GM23248 (cell line): Measurements from ENCODE around the gene GOLGA3. TPM values are rescaled to one million over a fixed set of nuclear protein-coding genes. Genes with fewer than 3 reads are reported as not detected.

ENCODE experiments used
- DNase-seq: peaks from one replicate; pipeline ENCODE4 v3.0.0-alpha.2; 2015
- H2AFZ ChIP-seq: fragments of 200-600 bp; sonication (generic); 2 replicates; pipeline ENCODE4 v1.6.1; 2016; ENCODE audit warnings: antibody characterized with exemption
- H3F3A ChIP-seq: fragments of 200-600 bp; sonication (generic); 2 replicates; pipeline ENCODE4 v1.6.1; 2016; ENCODE audit warnings: mild to moderate bottlenecking, antibody characterized with exemption, mixed run types; ENCODE audit not compliant: insufficient read depth
- H3K27ac ChIP-seq: fragments of 200-600 bp; sonication (generic); 2 replicates; pipeline ENCODE4 v1.5.1; 2016; ENCODE audit warnings: mild to moderate bottlenecking
- H3K27me3 ChIP-seq: fragments of 200-600 bp; sonication (generic); replicated peaks from 2 replicates; pipeline ENCODE4 v1.6.1; 2016; ENCODE audit warnings: mild to moderate bottlenecking; ENCODE audit not compliant: insufficient read depth
- H3K36me3 ChIP-seq: fragments of 200-600 bp; sonication (generic); 2 replicates; pipeline ENCODE4 v1.6.1; 2016; ENCODE audit warnings: low read depth, mild to moderate bottlenecking
- H3K4me1 ChIP-seq: fragments of 200-600 bp; sonication (generic); 2 replicates; pipeline ENCODE4 v1.6.1; 2016; ENCODE audit warnings: mild to moderate bottlenecking; ENCODE audit not compliant: insufficient read depth
- H3K4me2 ChIP-seq: fragments of 200-600 bp; sonication (generic); one replicate; pipeline ENCODE4 v1.6.1; 2016; ENCODE audit warnings: mild to moderate bottlenecking; ENCODE audit not compliant: unreplicated experiment
- H3K4me3 ChIP-seq: fragments of 200-600 bp; sonication (generic); 2 replicates; pipeline ENCODE4 v1.5.1; 2016; ENCODE audit warnings: mild to moderate bottlenecking
- H3K79me2 ChIP-seq: fragments of 200-600 bp; sonication (generic); 2 replicates; pipeline ENCODE4 v1.6.1; 2016; ENCODE audit warnings: mild to moderate bottlenecking; ENCODE audit not compliant: insufficient read depth
- H3K9ac ChIP-seq: fragments of 200-600 bp; sonication (generic); 2 replicates; pipeline ENCODE4 v1.6.1; 2016; ENCODE audit warnings: mild to moderate bottlenecking
- H3K9me2 ChIP-seq: fragments of 200-600 bp; sonication (generic); 2 replicates; pipeline ENCODE4 v1.6.1; 2016; ENCODE audit warnings: mixed run types, mild to moderate bottlenecking, moderate library complexity; ENCODE audit not compliant: insufficient read depth
- H3K9me3 ChIP-seq: fragments of 200-600 bp; sonication (generic); one replicate; pipeline ENCODE4 v1.6.1; 2017; ENCODE audit warnings: low read depth
- H4K20me1 ChIP-seq: fragments of 200-600 bp; sonication (generic); 2 replicates; pipeline ENCODE4 v1.6.0; 2016; ENCODE audit not compliant: insufficient read depth
- EZH2 ChIP-seq: fragments of 200-600 bp; sonication (generic); IDR thresholded peaks from 2 replicates; pipeline ENCODE4 v1.6.1; 2018; ENCODE audit warnings: antibody characterized with exemption, mild to moderate bottlenecking; ENCODE audit not compliant: insufficient read depth, poor library complexity, severe bottlenecking
- EZH2phosphoT487 ChIP-seq: fragments of 200-600 bp; sonication (generic); IDR thresholded peaks from 2 replicates; pipeline ENCODE4 v1.6.1; 2018; ENCODE audit warnings: antibody characterized with exemption, moderate library complexity, mild to moderate bottlenecking, low read depth; ENCODE audit not compliant: insufficient read depth
- WGBS, 2 experiments: methylation state at CpG; one replicate each; pipeline ENCODE4 v1.1.6; 2015 to 2017; ENCODE audit warnings: low lambda C conversion rate in 2 of 2, low coverage in 1 of 2; ENCODE audit errors: missing lambda C conversion rate in 2 of 2; 5-methylcytosine and 5-hydroxymethylcytosine counted together
- in situ Hi-C: fragments of 300-500 bp; cut with MboI; formaldehyde crosslinking; loops from 2 replicates; pipeline ENCODE4 v1.15.0; 2020
- polyA plus RNA-seq: library from polyadenylated mRNA; unstranded; fragments of >200 nt; fragmentation: Nextera tagmentation; extraction: Ambion mirVana; gene quantifications from 2 replicates; pipeline ENCODE4 v1.2.1, GENCODE V29; 2016
- total RNA-seq: library from RNA; depleted of rRNA; stranded (reverse); fragments of >200 nt; shearing (Covaris generic); gene quantifications from 2 replicates; pipeline ENCODE4 v1.2.3, GENCODE V29; 2014

GOLGA3 gene
- total and polyA plus RNA-seq, 2 experiments from 2014 or later, result 38.1 to 118 TPM

DNA sequence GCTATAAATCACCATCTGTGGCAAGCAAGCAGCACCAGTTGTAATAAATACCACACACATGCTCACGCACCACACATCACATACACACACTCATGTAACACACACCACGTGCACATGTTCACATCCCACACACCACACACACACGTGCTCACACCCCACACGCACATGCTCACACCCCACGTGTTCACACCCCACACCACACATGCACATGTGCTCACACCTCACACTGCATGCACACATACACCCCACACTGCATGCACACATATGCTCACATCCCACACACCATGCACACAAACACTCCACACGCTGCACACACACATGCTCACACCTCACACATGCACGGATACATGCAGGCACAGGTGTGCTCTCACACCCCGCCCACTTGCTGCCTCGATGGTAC, 44.1 kb downstream of the GOLGA3 start:
- TF ChIP-seq EZH2 (no peak), EZH2phosphoT487 (no peak)
- 0 out of 2 replicates have a peak, but pooled peaks cover 5% of the 10 kb centered on the region for H3F3A ChIP-seq
- H3K36me3 ChIP-seq, result peaks cover 39% of the 10 kb centered on the region
- no peaks in the 10 kb centered on the region for H4K20me1 ChIP-seq
- no peak overlapping the region for H3K4me2 ChIP-seq
- no peak overlapping the region for H3K4me3 ChIP-seq
- DNase-seq, result no peak
- no peaks in the 10 kb centered on the region for H3K4me1 ChIP-seq
- no peak overlapping the region for H2AFZ ChIP-seq
- H3K27ac ChIP-seq, result no peak overlapping the region
- peaks cover 74% of the 10 kb centered on the region for H3K79me2 ChIP-seq
- in situ Hi-C loops, result no loop called here
- no peaks in the 10 kb centered on the region for H3K9me2 ChIP-seq
- no peaks in the 10 kb centered on the region for H3K27me3 ChIP-seq
- no peak overlapping the region for H3K9ac ChIP-seq
- H3K9me3 ChIP-seq, result no peaks in the 10 kb centered on the region
- 67 to 70% methylated on average over 9 of the region's 9 CpGs for WGBS, 2 experiments

DNA sequence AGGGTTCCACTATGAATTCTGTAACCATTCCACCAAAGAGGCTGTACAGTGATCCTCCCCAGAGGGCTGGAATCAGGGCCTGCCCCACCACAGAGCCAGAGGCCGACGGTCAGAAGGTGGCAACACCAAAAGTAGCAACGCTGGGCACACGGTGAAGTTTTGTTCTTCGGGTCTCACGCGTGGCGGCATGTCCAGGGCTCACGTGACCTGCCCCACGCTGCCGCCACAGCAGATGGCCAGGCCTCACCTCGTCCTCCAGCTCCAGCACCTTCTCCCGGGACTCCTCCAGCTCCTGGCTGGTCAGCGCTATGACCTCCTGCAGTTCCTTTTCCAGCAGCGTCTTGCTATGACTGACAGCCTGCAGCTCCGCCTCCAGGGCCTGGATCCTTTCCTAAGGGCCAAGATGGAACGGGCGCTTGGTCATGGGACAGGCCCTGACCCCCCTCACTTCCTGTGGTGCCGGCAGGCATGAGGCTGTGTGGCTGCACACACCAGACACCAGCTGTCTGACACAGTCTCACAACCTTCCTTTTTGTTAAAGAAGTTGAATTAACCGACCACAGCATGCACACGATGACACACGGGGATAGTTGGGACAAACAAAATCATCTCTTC, 44.6 kb downstream of the GOLGA3 start:
- H3K4me1 ChIP-seq, result no peaks in the 10 kb centered on the region
- TF ChIP-seq EZH2phosphoT487, result no peak
- no peaks in the 10 kb centered on the region for H4K20me1 ChIP-seq
- H3K27me3 ChIP-seq, result no peaks in the 10 kb centered on the region
- no peak overlapping the region for H3K4me2 ChIP-seq
- no peak overlapping the region for H2AFZ ChIP-seq
- H3F3A ChIP-seq, result 0 out of 2 replicates have a peak, but pooled peaks cover 5% of the 10 kb centered on the region
- no peak overlapping the region for H3K27ac ChIP-seq
- H3K79me2 ChIP-seq, result peaks cover 69% of the 10 kb centered on the region
- DNase-seq, result no peak
- no peaks in the 10 kb centered on the region for H3K9me3 ChIP-seq
- peaks cover 38% of the 10 kb centered on the region for H3K36me3 ChIP-seq
- 82 to 84% methylated on average over 22 of the region's 22 CpGs for WGBS, 2 experiments
- H3K4me3 ChIP-seq, result no peak overlapping the region
- no peak overlapping the region for H3K9ac ChIP-seq
- no peaks in the 10 kb centered on the region for H3K9me2 ChIP-seq
- in situ Hi-C loops, result no loop called here

DNA sequence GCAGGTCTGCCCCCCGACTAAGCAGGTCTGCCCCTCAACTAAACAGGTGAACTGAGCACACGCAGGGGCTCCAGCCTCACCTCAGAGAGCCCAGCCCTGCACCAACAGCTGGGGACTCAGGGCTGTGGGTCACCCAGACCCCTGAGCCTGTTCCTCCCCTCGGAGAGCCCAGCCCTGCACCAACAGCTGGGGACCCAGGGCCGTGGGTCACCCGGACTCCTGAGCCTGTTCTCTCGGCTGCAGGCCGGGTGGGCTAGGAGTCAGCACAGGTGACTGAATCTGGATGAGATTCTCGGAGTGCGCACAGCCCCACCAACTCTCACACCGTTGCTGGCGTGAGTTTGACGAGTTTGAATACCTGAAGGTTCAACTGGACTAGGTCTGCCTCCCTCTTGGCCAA, 46.7 kb downstream of the GOLGA3 start:
- H3K9me3 ChIP-seq, result no peaks in the 10 kb centered on the region
- H4K20me1 ChIP-seq, result no peaks in the 10 kb centered on the region
- H3K4me1 ChIP-seq, result no peaks in the 10 kb centered on the region
- TF ChIP-seq EZH2, result no peak
- no peak overlapping the region for H3K27ac ChIP-seq
- H3K36me3 ChIP-seq, result peaks cover 42% of the 10 kb centered on the region
- H3K4me2 ChIP-seq, result no peak overlapping the region
- no peaks in the 10 kb centered on the region for H3K27me3 ChIP-seq
- no peak for DNase-seq
- no peaks in the 10 kb centered on the region for H3F3A ChIP-seq
- no peak overlapping the region for H2AFZ ChIP-seq
- in situ Hi-C loops, result no loop called here
- no peak overlapping the region for H3K4me3 ChIP-seq
- H3K79me2 ChIP-seq, result peaks cover 67% of the 10 kb centered on the region
- no peak overlapping the region for H3K9ac ChIP-seq
- 86 to 89% methylated on average over 12 of the region's 12 CpGs for WGBS, 2 experiments
- H3K9me2 ChIP-seq, result no peaks in the 10 kb centered on the region

GRCh38 chr12:132779781-132780353, 48.8 kb downstream of the GOLGA3 start:
- Histone ChIP-seq H3K4me3 (no peak overlapping the region), H2AFZ (no peak overlapping the region), H4K20me1 (no peaks in the 10 kb centered on the region), H3K4me1 (no peaks in the 10 kb centered on the region), H3K27ac (no peak overlapping the region), H3K36me3 (peaks cover 44% of the 10 kb centered on the region), H3K9me2 (no peaks in the 10 kb centered on the region), H3F3A (no peaks in the 10 kb centered on the region), H3K27me3 (no peaks in the 10 kb centered on the region), H3K9me3 (no peaks in the 10 kb centered on the region), H3K9ac (no peak overlapping the region), H3K79me2 (peaks cover 63% of the 10 kb centered on the region), H3K4me2 (no peak overlapping the region)
- no peak for DNase-seq
- 94 to 96% methylated on average over 22 to 30 of the region's 30 CpGs for WGBS, 2 experiments
- in situ Hi-C loops, result no loop called here
- TF ChIP-seq EZH2phosphoT487 (no peak), EZH2 (no peak)
